ENCODE data around the gene RANGAP1. TPM values are rescaled to one million over a fixed set of nuclear protein-coding genes. Genes with fewer than 3 reads are reported as not detected.
A peak's percentile ranks its signal among the peaks of the same experiment; 100 is the strongest.

Gene RANGAP1
- total RNA-seq, 4 donors from 2014 or later = 112 to 120 (median 114) TPM

- no peaks in the 10 kb centered on the region for H3K27me3 ChIP-seq
- no peaks in the 10 kb centered on the region for H3K9me3 ChIP-seq
- H3K4me3 ChIP-seq = no peak overlapping the region
- no peaks in the 10 kb centered on the region for H3K4me1 ChIP-seq
- WGBS = 97% methylated on average over 8 of the region's 8 CpGs
- no peak overlapping the region for H3K27ac ChIP-seq
- no peaks in the 10 kb centered on the region for H3K36me3 ChIP-seq
- DNase-seq (ENCODE audit: low spot score in 2 of 2) = no peak
- TF ChIP-seq POLR2A (IDR thresholded peaks at IDR 0.05) = no peak
- no peak for TF ChIP-seq POLR2AphosphoS5 (IDR thresholded peaks at IDR 0.05)
- TF ChIP-seq CTCF (IDR thresholded peaks at IDR 0.05) = no peak
- no peak for TF ChIP-seq EP300 (IDR thresholded peaks at IDR 0.05)
Measured at GRCh38 chr22:41314821-41315220, 28.8 kb upstream of the RANGAP1 start.

- Histone ChIP-seq H3K36me3 (no peaks in the 10 kb centered on the region), H3K27me3 (no peaks in the 10 kb centered on the region), H3K27ac (no peak overlapping the region), H3K4me1 (peaks cover 13% of the 10 kb centered on the region), H3K9me3 (no peaks in the 10 kb centered on the region), H3K4me3 (no peak overlapping the region)
- DNase-seq (ENCODE audit: low spot score in 2 of 2) = no peak
- 90% methylated on average over 5 of the region's 5 CpGs for WGBS
- TF ChIP-seq EP300 (IDR thresholded peaks at IDR 0.05) = no peak
Measured at GRCh38 chr22:41311487-41311886, 25.5 kb upstream of the RANGAP1 start.

- no peak overlapping the region for H3K4me3 ChIP-seq
- TF ChIP-seq EP300 (IDR thresholded peaks at IDR 0.05) (no peak), POLR2A (IDR thresholded peaks at IDR 0.05) (no peak), POLR2AphosphoS5 (IDR thresholded peaks at IDR 0.05) (no peak), CTCF (IDR thresholded peaks at IDR 0.05) (no peak)
- no peaks in the 10 kb centered on the region for H3K9me3 ChIP-seq
- WGBS = 43% methylated on average over 1 of the region's 1 CpG
- no peaks in the 10 kb centered on the region for H3K27me3 ChIP-seq
- no peak for DNase-seq (ENCODE audit: low spot score in 2 of 2)
- no peaks in the 10 kb centered on the region for H3K36me3 ChIP-seq
- H3K27ac ChIP-seq = no peak overlapping the region
- peaks cover 20% of the 10 kb centered on the region for H3K4me1 ChIP-seq
Measured at GRCh38 chr22:41310336-41310735, 24.3 kb upstream of the RANGAP1 start.

GRCh38 chr22:41308544-41308947 is 22.6 kb upstream of the RANGAP1 start:
- TF ChIP-seq POLR2A (IDR thresholded peaks at IDR 0.05) (no peak), CTCF (IDR thresholded peaks at IDR 0.05) (no peak), EP300 (IDR thresholded peaks at IDR 0.05) (no peak), POLR2AphosphoS5 (IDR thresholded peaks at IDR 0.05) (no peak)

GRCh38 chr22:41308054-41308453 is 22.1 kb upstream of the RANGAP1 start:
- H3K27me3 ChIP-seq = no peaks in the 10 kb centered on the region
- WGBS = 56% methylated on average over 3 of the region's 3 CpGs
- TF ChIP-seq CTCF (IDR thresholded peaks at IDR 0.05) (no peak), POLR2A (IDR thresholded peaks at IDR 0.05) (no peak), POLR2AphosphoS5 (IDR thresholded peaks at IDR 0.05) (no peak), EP300 (IDR thresholded peaks at IDR 0.05) (no peak)
- no peak overlapping the region for H3K4me3 ChIP-seq
- peaks cover 30% of the 10 kb centered on the region for H3K4me1 ChIP-seq
- H3K9me3 ChIP-seq = no peaks in the 10 kb centered on the region
- no peak for DNase-seq (ENCODE audit: low spot score in 2 of 2)
- H3K36me3 ChIP-seq = no peaks in the 10 kb centered on the region
- peak overlapping the region; percentile 22 for H3K27ac ChIP-seq

More at GRCh38 chr22:41308544-41308947, 22.6 kb upstream of the RANGAP1 start:
- Histone ChIP-seq H3K27ac (no peak overlapping the region), H3K4me1 (peaks cover 27% of the 10 kb centered on the region), H3K4me3 (no peak overlapping the region), H3K9me3 (no peaks in the 10 kb centered on the region), H3K27me3 (no peaks in the 10 kb centered on the region), H3K36me3 (no peaks in the 10 kb centered on the region)
- 51% methylated on average over 7 of the region's 7 CpGs for WGBS
- DNase-seq (ENCODE audit: low spot score in 2 of 2) = no peak

GRCh38 chr22:41305646-41306045 is 19.7 kb upstream of the RANGAP1 start:
- DNase-seq (ENCODE audit: low spot score in 2 of 2) = no peak
- Histone ChIP-seq H3K27me3 (no peaks in the 10 kb centered on the region), H3K4me3 (no peak overlapping the region), H3K27ac (no peak overlapping the region), H3K4me1 (peaks cover 44% of the 10 kb centered on the region), H3K36me3 (no peaks in the 10 kb centered on the region), H3K9me3 (no peaks in the 10 kb centered on the region)
- TF ChIP-seq EP300 (IDR thresholded peaks at IDR 0.05) = no peak
- TF ChIP-seq POLR2AphosphoS5 (IDR thresholded peaks at IDR 0.05) = no peak
- TF ChIP-seq CTCF (IDR thresholded peaks at IDR 0.05) = no peak
- TF ChIP-seq POLR2A (IDR thresholded peaks at IDR 0.05) = no peak
- WGBS = 22% methylated on average over 2 of the region's 4 CpGs
